Astrocyte of the cerebellum (primary cell): ENCODE results near the gene CTDSP1.
A peak's percentile ranks its signal among the peaks of the same experiment; 100 is the strongest.

Experiments
- DNase-seq: peaks from one replicate; pipeline ENCODE4 v3.0.0-alpha.2; 2011; ENCODE audit warnings: low read depth
- H3K4me3 ChIP-seq: 2 replicates; pipeline ENCODE4 v1.5.1; 2011; ENCODE audit warnings: mild to moderate bottlenecking, low read depth, low read length, moderate library complexity
- in situ Hi-C: cut with HindIII; loops from 2 replicates; pipeline ENCODE4 v1.10.0; 2017; ENCODE audit warnings: low sequenced_read_pairs
- TF ChIP-seq, protein P1 (sequence below): IDR thresholded peaks from 2 replicates; pipeline ENCODE4 v1.5.1; 2012; ENCODE audit warnings: low read length, low read depth, moderate library complexity, mild to moderate bottlenecking; ENCODE audit errors: missing control alignments

CTDSP1 gene

DNA sequence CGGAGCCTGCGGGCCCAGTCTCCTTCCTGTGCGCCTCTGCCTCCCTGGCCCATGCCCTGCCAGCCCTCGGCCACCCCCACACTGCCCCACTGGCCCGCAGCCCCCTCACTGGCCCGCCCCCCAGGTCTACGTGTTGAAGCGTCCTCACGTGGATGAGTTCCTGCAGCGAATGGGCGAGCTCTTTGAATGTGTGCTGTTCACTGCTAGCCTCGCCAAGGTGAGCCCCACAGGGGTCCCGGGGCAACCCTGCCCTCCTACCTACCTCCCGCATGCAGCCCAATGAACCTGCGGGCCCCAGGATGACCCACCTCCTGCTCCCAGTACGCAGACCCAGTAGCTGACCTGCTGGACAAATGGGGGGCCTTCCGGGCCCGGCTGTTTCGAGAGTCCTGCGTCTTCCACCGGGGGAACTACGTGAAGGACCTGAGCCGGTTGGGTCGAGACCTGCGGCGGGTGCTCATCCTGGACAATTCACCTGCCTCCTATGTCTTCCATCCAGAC is 3.3 kb downstream of the CTDSP1 start:
- H3K4me3 ChIP-seq, result no peak overlapping the region
- in situ Hi-C loops, result no loop called here
- TF ChIP-seq, protein P1, sequence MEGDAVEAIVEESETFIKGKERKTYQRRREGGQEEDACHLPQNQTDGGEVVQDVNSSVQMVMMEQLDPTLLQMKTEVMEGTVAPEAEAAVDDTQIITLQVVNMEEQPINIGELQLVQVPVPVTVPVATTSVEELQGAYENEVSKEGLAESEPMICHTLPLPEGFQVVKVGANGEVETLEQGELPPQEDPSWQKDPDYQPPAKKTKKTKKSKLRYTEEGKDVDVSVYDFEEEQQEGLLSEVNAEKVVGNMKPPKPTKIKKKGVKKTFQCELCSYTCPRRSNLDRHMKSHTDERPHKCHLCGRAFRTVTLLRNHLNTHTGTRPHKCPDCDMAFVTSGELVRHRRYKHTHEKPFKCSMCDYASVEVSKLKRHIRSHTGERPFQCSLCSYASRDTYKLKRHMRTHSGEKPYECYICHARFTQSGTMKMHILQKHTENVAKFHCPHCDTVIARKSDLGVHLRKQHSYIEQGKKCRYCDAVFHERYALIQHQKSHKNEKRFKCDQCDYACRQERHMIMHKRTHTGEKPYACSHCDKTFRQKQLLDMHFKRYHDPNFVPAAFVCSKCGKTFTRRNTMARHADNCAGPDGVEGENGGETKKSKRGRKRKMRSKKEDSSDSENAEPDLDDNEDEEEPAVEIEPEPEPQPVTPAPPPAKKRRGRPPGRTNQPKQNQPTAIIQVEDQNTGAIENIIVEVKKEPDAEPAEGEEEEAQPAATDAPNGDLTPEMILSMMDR, result no peak
- no peak for DNase-seq

DNA sequence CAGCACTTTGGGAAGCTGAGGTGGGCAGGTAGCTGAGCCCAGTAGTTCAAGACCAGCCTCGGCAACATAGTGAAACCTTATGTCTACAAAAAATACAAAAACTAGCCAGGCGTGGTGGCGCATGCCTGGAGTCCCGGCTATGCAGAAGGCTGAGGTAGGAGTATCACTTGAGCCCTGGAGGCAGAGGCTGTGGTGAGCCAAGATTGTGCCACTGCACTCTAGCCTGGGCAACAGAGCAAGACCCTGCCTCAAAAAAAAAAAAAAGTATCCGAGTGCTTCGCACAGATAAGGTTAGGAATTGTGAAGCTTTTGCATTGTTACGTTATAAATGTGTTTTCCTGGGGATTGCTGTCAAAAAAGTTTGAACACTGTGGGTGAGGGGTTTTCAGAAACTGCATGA is 4.1 kb downstream of the CTDSP1 start:
- no peak for DNase-seq
- in situ Hi-C loops, result no loop called here

DNA sequence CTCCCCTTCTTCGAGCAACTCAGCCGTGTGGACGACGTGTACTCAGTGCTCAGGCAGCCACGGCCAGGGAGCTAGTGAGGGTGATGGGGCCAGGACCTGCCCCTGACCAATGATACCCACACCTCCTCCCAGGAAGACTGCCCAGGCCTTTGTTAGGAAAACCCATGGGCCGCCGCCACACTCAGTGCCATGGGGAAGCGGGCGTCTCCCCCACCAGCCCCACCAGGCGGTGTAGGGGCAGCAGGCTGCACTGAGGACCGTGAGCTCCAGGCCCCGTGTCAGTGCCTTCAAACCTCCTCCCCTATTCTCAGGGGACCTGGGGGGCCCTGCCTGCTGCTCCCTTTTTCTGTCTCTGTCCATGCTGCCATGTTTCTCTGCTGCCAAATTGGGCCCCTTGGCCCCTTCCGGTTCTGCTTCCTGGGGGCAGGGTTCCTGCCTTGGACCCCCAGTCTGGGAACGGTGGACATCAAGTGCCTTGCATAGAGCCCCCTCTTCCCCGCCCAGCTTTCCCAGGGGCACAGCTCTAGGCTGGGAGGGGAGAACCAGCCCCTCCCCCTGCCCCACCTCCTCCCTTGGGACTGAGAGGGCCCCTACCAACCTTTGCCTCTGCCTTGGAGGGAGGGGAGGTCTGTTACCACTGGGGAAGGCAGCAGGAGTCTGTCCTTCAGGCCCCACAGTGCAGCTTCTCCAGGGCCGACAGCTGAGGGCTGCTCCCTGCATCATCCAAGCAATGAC is 4.8 kb downstream of the CTDSP1 start:
- in situ Hi-C loops, result no loop called here
- H3K4me3 ChIP-seq, result no peak overlapping the region
- DNase-seq, result no peak
- TF ChIP-seq, protein P1, result no peak

More for the DNA sequence above, 4.1 kb downstream of the CTDSP1 start:
- no peak overlapping the region for H3K4me3 ChIP-seq
- TF ChIP-seq, protein P1, result no peak

DNA sequence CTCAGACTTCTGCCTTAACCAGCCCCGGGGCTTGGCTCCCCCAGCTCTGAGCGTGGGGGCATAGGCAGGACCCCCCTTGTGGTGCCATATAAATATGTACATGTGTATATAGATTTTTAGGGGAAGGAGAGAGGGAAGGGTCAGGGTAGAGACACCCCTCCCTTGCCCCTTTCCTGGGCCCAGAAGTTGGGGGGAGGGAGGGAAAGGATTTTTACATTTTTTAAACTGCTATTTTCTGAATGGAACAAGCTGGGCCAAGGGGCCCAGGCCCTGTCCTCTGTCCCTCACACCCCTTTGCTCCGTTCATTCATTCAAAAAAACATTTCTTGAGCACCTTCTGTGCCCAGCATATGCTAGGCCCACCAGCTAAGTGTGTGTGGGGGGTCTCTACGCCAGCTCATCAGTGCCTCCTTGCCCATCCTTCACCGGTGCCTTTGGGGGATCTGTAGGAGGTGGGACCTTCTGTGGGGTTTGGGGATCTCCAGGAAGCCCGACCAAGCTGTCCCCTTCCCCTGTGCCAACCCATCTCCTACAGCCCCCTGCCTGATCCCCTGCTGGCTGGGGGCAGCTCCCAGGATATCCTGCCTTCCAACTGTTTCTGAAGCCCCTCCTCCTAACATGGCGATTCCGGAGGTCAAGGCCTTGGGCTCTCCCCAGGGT is 5.5 kb downstream of the CTDSP1 start:
- TF ChIP-seq, protein P1, result no peak
- no peak overlapping the region for H3K4me3 ChIP-seq
- DNase-seq, result no peak
- in situ Hi-C loops, result no loop called here

DNA sequence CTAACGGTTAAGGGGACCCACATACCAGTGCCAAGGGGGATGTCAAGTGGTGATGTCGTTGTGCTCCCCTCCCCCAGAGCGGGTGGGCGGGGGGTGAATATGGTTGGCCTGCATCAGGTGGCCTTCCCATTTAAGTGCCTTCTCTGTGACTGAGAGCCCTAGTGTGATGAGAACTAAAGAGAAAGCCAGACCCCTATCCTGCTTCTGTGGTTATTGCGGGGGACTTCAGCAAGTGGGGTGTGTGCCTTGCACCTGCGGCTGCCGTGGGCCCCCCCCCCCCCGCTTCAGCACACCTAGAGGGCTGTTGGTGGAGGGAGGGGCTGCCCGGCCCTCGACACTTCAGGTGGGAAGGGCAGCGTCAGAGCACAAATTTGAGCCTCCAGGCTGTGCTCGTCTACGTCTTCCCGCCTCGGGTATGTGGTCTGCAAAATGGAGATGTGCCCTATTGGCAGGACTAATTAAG is 6.1 kb downstream of the CTDSP1 start:
- TF ChIP-seq, protein P1, result no peak
- no peak for DNase-seq
- H3K4me3 ChIP-seq, result peak overlapping the region; percentile 31
- in situ Hi-C loops, result no loop called here

DNA sequence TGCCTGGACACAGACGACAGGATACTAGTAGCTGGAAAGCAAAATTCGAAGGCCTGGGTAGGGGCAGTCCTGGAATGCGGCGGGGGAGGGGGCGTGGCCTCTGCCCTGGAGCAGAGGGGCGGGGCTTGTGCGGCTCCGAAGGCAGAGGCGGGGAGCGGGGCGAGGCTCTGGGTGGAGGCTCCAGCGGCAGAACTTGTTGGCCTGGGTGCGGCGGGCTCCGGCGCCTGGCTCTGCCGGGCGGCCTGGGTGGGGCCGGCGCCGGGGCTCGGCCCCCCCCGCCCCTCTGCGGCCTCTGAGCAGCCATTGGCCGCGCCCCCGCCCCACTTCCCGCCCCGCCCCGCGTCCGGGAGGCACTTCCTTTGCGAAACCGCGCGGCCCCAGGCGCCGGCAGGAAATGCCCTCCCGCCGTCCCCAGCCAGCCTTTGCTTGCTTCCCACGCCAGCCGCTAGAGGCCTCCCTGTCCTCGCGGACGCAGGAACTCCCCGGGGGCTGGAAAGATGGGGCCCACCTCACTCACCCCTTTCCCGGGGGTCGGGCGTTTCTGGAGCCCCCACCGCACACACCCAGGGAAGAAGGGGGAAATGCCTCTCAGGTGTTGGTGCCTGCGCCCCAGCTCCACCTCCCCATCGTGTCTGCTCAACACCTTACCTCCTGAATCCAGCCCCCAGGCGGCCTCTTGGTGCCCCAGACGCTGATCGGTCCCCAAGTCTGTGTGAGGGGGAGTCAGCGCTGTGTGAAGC is 6.7 kb downstream of the CTDSP1 start:
- TF ChIP-seq, protein P1, result peak; percentile 80
- H3K4me3 ChIP-seq, result peak overlapping the region; percentile 40
- peak; percentile 70 for DNase-seq
- in situ Hi-C loops, result no loop called here
